ENCODE measurements around the gene TSPAN9. TPM values are rescaled to one million over a fixed set of nuclear protein-coding genes. Genes with fewer than 3 reads are reported as not detected.

Gene TSPAN9
- total RNA-seq, 4 donors from 2014 or later = 9.9 to 47.3 (median 15.4) TPM

DNA sequence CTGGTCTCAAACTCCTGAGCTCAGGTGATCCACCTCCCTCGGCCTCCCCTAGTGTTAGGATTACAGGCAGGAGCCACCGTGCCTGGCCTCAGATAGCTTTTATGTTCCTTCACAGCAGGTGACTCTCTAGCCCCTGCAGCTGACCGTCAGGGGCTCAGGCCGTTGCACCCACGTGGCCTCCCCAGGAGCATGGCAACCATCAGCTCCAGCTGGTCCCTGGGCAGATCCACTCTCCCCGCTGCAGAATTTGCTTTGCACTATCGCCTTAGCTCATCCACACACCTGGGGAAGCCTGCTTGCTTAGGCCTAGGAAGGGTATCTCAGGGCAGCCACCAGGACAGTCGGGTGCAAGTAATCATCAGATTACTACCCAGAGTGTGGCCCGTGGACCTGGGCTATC lies 62.6 kb downstream of the TSPAN9 start:
- TF ChIP-seq, protein P1, sequence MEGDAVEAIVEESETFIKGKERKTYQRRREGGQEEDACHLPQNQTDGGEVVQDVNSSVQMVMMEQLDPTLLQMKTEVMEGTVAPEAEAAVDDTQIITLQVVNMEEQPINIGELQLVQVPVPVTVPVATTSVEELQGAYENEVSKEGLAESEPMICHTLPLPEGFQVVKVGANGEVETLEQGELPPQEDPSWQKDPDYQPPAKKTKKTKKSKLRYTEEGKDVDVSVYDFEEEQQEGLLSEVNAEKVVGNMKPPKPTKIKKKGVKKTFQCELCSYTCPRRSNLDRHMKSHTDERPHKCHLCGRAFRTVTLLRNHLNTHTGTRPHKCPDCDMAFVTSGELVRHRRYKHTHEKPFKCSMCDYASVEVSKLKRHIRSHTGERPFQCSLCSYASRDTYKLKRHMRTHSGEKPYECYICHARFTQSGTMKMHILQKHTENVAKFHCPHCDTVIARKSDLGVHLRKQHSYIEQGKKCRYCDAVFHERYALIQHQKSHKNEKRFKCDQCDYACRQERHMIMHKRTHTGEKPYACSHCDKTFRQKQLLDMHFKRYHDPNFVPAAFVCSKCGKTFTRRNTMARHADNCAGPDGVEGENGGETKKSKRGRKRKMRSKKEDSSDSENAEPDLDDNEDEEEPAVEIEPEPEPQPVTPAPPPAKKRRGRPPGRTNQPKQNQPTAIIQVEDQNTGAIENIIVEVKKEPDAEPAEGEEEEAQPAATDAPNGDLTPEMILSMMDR (IDR thresholded peaks at IDR 0.05; ENCODE audit: low read depth) = no peak

DNA sequence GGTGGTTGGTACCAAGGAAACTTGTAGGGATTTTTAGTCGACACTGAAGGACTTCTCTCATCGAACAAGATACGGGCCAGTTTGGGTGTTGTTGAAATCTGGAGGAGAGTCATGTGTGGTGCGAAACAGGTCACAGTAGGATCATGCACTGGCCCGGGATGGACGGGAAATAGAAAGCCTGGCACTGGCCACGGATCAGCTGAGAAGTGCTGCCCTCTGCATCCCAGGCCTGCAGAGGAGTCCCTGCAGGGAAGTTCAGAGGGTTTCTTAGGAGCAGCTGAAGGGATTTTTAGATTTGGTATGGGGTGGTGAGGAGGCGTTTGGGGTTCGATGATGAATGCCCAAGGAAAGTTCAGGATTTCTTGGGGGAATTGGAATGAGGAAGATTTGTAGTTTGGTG lies 63.1 kb downstream of the TSPAN9 start:
- TF ChIP-seq, protein P1 (IDR thresholded peaks at IDR 0.05; ENCODE audit: low read depth) = no peak

DNA sequence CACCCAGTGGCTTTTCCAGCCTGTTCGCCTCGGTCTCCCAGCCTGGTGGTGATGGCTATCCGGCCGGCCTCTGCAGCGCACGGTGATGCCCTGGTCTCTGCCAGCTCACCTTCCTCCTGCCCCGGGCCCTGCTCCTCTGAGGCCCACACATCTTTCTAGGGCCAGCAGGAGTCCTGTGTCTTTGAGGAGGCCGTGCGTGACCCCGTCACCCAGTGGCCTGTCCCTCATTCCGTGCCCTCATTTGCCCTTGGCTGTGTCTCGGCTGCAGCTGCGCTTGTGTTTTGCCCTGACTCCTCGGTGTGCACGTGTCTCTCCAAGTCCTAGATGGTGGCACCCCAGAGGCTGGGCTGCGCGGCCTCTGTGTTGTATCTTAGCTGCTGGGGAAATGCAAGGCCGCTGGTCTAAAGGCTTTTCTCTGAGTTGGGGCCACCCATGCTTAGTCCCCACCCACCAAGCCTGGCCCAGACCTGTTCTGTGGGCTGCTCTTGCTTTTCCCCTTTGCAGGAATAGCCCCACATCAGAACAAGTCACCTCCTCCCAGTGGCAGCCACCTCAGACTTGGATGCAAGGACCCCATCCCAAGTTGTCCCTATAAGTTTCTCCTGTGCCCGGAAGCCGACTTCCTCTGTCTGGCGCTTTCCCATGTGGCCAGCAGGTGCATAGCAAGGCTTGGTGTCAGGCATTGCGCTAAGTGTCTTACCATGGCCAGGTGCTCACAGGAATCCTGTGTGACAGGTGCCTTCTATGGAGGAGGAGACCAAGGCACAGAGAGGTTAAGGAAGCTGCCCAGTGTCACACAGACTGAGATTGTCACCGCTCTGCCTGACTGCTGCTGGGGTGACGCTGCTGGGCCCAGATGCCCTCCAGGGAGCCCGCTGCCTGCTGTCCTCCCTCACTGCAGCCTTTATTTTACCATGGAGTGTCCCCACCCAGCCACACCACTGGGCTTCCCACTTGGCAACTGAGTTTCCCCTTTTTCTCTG lies 64.5 kb downstream of the TSPAN9 start:
- TF ChIP-seq, protein P1 (IDR thresholded peaks at IDR 0.05; ENCODE audit: low read depth) = no peak

DNA sequence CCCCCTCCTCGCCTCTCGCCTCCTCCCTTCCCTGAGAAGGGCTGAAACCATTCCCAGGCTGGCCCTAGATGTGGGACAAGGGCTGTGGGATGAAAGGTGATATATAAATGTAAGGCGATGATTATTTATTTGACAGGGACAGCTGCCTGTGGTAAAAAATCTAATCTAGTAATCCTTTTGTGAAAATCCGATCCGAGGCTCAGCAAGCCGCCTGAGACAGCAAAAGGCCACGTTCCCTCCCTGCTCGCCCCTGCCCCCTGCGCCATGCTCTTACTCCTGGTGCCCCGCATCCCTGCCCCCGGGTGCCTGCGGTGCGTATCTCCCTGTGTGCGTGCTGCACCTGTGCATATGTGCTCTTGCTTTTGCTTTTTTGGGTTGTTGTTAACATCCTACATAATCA lies 65.2 kb downstream of the TSPAN9 start:
- TF ChIP-seq, protein P1 (IDR thresholded peaks at IDR 0.05; ENCODE audit: low read depth) = no peak

DNA sequence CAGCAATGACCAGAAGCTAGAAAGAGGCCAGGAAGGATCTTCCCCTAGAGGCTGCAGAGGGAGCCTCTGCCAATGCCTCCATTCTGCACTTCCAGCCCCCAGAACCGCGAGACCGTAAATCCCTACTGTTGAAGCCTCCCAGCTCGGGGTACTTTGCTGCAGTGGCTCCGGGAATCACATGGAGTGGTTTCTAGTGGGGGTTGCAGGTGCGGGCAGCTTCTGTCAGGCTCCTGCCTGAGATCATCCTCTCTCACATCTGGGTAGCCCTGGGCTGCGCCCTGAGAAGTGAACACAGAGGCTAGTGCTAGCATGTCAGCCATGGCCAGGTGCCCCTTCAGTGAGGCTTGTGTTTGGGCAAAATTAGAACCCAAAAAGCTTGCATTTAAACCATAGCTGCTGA lies 67.3 kb downstream of the TSPAN9 start:
- TF ChIP-seq, protein P1 (IDR thresholded peaks at IDR 0.05; ENCODE audit: low read depth) = no peak

DNA sequence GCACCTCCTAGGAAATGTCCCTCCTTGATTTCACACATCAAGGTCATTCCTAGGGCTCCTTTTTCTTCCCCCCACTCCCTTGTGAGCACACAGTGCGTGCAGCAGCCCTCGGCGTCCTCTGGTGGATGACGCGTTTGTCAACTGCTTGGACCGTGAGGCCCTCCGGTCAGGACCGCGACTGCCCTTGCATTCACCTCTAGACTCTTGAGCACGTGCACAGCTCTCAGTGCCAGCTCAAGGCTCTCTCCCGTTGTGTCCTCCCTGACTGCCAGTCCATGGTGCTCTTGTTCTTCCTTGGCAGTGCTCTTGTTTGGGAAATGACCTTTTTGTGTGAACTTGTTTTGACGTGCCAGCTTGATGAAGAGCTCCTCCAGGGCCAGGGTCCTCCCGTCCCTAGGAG lies 67.9 kb downstream of the TSPAN9 start:
- TF ChIP-seq, protein P1 (IDR thresholded peaks at IDR 0.05; ENCODE audit: low read depth) = no peak

DNA sequence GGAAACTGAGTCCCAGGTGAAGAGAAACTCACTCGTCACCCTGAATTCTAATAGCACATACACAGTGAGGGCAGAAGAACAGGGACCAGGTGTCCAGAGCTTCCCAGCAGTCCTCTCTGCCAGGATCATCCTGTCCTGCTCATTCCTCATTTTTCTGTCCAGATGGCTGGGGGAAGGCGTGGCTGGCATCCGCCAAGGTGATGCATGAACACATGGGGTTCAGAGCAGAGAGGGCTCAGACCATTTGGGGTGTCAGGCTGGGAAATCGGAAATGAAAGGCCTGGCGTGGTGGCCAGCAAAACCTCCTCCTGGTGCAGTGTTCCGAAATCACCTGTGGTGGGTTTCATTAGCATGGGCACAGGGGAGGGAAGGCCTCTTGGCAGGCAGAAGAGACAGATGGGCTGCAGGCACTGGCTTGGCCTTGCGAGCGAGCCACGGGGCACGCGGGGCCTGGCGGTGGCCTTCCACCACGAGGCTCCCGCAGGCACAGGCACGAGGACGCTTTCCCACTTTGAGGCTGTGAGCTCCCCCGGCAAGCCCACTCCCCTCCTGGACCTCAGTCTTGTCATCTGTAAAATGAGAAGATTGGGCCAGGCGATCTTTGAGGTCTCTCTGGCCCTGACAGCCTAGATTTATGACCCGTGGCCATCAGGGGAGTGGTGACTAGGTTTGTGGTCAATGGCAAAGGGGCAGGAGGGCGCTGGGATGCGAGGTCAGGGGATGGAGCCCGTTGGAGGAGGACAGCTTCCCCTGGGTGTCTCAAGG lies 68.5 kb downstream of the TSPAN9 start:
- TF ChIP-seq, protein P1 (IDR thresholded peaks at IDR 0.05; ENCODE audit: low read depth) = no peak
